HepG2 (cell line): ENCODE data around the gene TSPYL4. TPM values are rescaled to one million over a fixed set of nuclear protein-coding genes. Genes with fewer than 3 reads are reported as not detected.
A peak's percentile ranks its signal among the peaks of the same experiment; 100 is the strongest.

ENCODE experiments used
- ARID5B ChIP-seq: IDR thresholded peaks from 2 replicates; pipeline ENCODE4 v1.4.0; 2020; ENCODE audit warnings: mild to moderate bottlenecking, missing genetic modification reagents
- ATF2 ChIP-seq: sonication (generic); formaldehyde crosslinking; IDR thresholded peaks from 2 replicates; pipeline ENCODE4 v1.4.0; 2020; ENCODE audit warnings: missing genetic modification reagents
- DMAP1 ChIP-seq: IDR thresholded peaks from 2 replicates; pipeline ENCODE4 v1.6.1; 2016
- DRAP1 ChIP-seq: IDR thresholded peaks from 2 replicates; pipeline ENCODE4 v1.6.1; 2016; ENCODE audit warnings: missing genetic modification reagents, missing compliant biosample characterization
- DZIP1 ChIP-seq: sonication (generic); formaldehyde crosslinking; IDR thresholded peaks from 2 replicates; pipeline ENCODE4 v1.5.0; 2020; ENCODE audit warnings: mild to moderate bottlenecking, missing genetic modification reagents
- FOXA3 ChIP-seq: IDR thresholded peaks from 2 replicates; pipeline ENCODE4 v1.6.1; 2016; ENCODE audit warnings: missing genetic modification reagents, missing compliant biosample characterization
- FOXK2 ChIP-seq: fragments of 450-650 bp; IDR thresholded peaks from 2 replicates; pipeline ENCODE4 v1.6.1; 2016
- HDAC2 ChIP-seq: sonication (generic); formaldehyde crosslinking; IDR thresholded peaks from 2 replicates; pipeline ENCODE4 v1.4.0; 2020; ENCODE audit warnings: missing genetic modification reagents
- KLF12 ChIP-seq: sonication (generic); formaldehyde crosslinking; IDR thresholded peaks from 2 replicates; pipeline ENCODE4 v1.4.0; 2020; ENCODE audit warnings: missing genetic modification reagents, borderline replicate concordance
- NCOA1 ChIP-seq: sonication (generic); formaldehyde crosslinking; IDR thresholded peaks from 2 replicates; pipeline ENCODE4 v1.9.0; 2021; ENCODE audit warnings: missing genetic modification reagents
- RARA ChIP-seq: IDR thresholded peaks from 2 replicates; pipeline ENCODE4 v1.6.1; 2016; ENCODE audit warnings: missing genetic modification reagents, missing compliant biosample characterization
- STAT6 ChIP-seq: sonication (generic); formaldehyde crosslinking; IDR thresholded peaks from 2 replicates; pipeline ENCODE4 v1.4.0; 2020; ENCODE audit warnings: missing genetic modification reagents, mild to moderate bottlenecking, borderline replicate concordance
- TEAD3 ChIP-seq: optimal IDR thresholded peaks from 2 replicates; pipeline ENCODE3; 2016; ENCODE audit warnings: borderline replicate concordance
- ZMAT3 ChIP-seq: sonication (generic); formaldehyde crosslinking; conservative IDR thresholded peaks from 2 replicates; pipeline ENCODE4 v1.7.0; 2021; ENCODE audit warnings: missing genetic modification reagents
- ZNF30 ChIP-seq: sonication (generic); formaldehyde crosslinking; IDR thresholded peaks from 2 replicates; pipeline ENCODE4 v1.5.0; 2020; ENCODE audit warnings: mild to moderate bottlenecking, missing genetic modification reagents
- ZNF451 ChIP-seq: sonication (generic); formaldehyde crosslinking; IDR thresholded peaks from 2 replicates; pipeline ENCODE4 v1.5.0; 2020; ENCODE audit warnings: mild to moderate bottlenecking, missing genetic modification reagents
- ZNF558 ChIP-seq: sonication (generic); formaldehyde crosslinking; IDR thresholded peaks from 2 replicates; pipeline ENCODE4 v1.9.0; 2022; ENCODE audit warnings: mild to moderate bottlenecking, missing genetic modification reagents, borderline replicate concordance
- ZNF674 ChIP-seq: sonication (generic); formaldehyde crosslinking; IDR thresholded peaks from 2 replicates; pipeline ENCODE4 v1.5.0; 2020; ENCODE audit warnings: low read depth, mild to moderate bottlenecking, missing genetic modification reagents
- polyA plus RNA-seq, 8 experiments: library from polyadenylated mRNA; depleted of rRNA in 3 of 8; stranded (reverse) in 7 of 8; unstranded in 1 of 8; fragments of >200 nt; fragmentation: Illumina TruSeq in 4 of 8; extraction: Trizol in 4 of 8; gene quantifications; 2 replicates each; pipeline versions ENCODE4 v1.2.1 to v1.2.3, GENCODE V29; 2011 to 2016; ENCODE audit warnings: low read depth in 4 of 8, missing spikeins in 1 of 8, mixed read lengths in 1 of 8; ENCODE audit not compliant: insufficient read depth in 1 of 8
- total RNA-seq, 5 experiments: library from RNA; depleted of rRNA; stranded (reverse); fragments of >200 nt; fragmentation: Illumina TruSeq; extraction: Trizol; gene quantifications; 2 replicates each; pipeline ENCODE4 v1.2.3, GENCODE V29; 2016; ENCODE audit warnings: low read depth in 1 of 5

The TSPYL4 gene
- total and polyA plus RNA-seq, 2 of the 13 experiments (the other 11 are each of a cell fraction or from before 2014, with no cell fraction given), result 18.0 to 19.7 TPM

GRCh38 chr6:116255246-116255800 lies 1.4 kb upstream of the TSPYL4 start (continued):
- TF ChIP-seq STAT6 (CRISPR knock-in tag) (0 out of 2 replicates have a peak, but pooled peaks have one; percentile 41), DRAP1 (CRISPR knock-in tag) (peak; percentile 38; the same call in 1 of the 2 replicates), RARA (CRISPR knock-in tag) (peak; percentile 65), ZNF674 (CRISPR knock-in tag) (no peak), DZIP1 (no peak), TEAD3 (CRISPR knock-in tag) (peak; percentile 35), ZNF30 (no peak), FOXA3 (CRISPR knock-in tag) (peak; percentile 77), NCOA1 (CRISPR knock-in tag) (0 out of 2 replicates have a peak, but pooled peaks have one; percentile 5), FOXK2 (peak; percentile 59; the same call in 1 of the 2 replicates), ARID5B (CRISPR knock-in tag) (peak; percentile 81), ZNF451 (no peak), ZMAT3 (CRISPR knock-in tag) (no peak), ZNF558 (CRISPR knock-in tag) (no peak), ATF2 (peak; percentile 32; the same call in 1 of the 2 replicates), DMAP1 (CRISPR knock-in tag) (0 out of 2 replicates have a peak, but pooled peaks have one; percentile 35), HDAC2 (CRISPR knock-in tag) (0 out of 2 replicates have a peak, but pooled peaks have one; percentile 24), KLF12 (no peak)
